Mesenchymal stem cell (in vitro differentiated cells and primary cell): ENCODE data around the gene ALDH3A2.

ENCODE experiments used
- DNase-seq: peaks from one replicate; pipeline ENCODE4 v3.0.0-alpha.2; 2013
- H2AFZ ChIP-seq: one replicate; pipeline ENCODE4 v1.6.1; 2013; ENCODE audit warnings: low read depth, mild to moderate bottlenecking, control low read depth, inconsistent platforms, low read length, moderate library complexity
- H2AK5ac ChIP-seq: 2 replicates; pipeline ENCODE4 v1.6.1; 2013; ENCODE audit warnings: low read length, moderate library complexity, mild to moderate bottlenecking, inconsistent platforms; ENCODE audit not compliant: severe bottlenecking
- H2BK120ac ChIP-seq: one replicate; pipeline ENCODE4 v1.6.1; 2013; ENCODE audit warnings: low read depth, mild to moderate bottlenecking, inconsistent platforms, low read length, moderate library complexity
- H2BK12ac ChIP-seq, 2 experiments: one replicate each; pipeline ENCODE4 v1.6.1; 2013; ENCODE audit warnings: inconsistent platforms in 2 of 2, low read length in 2 of 2, mild to moderate bottlenecking in 2 of 2, moderate library complexity in 2 of 2, control low read depth in 1 of 2
- H2BK15ac ChIP-seq: one replicate; pipeline ENCODE4 v1.6.1; 2013; ENCODE audit warnings: mild to moderate bottlenecking, low read depth, inconsistent platforms; ENCODE audit not compliant: poor library complexity, severe bottlenecking
- H2BK5ac ChIP-seq: 2 replicates; pipeline ENCODE4 v1.6.1; 2013; ENCODE audit warnings: low read depth, mild to moderate bottlenecking, low read length, control low read depth, inconsistent platforms; ENCODE audit not compliant: poor library complexity, severe bottlenecking
- H3K14ac ChIP-seq, 2 experiments: one replicate each; pipeline ENCODE4 v1.6.1; 2013; ENCODE audit warnings: inconsistent platforms in 2 of 2, low read length in 2 of 2, control low read depth in 1 of 2, mild to moderate bottlenecking in 1 of 2, moderate library complexity in 1 of 2
- H3K18ac ChIP-seq, 2 experiments: one replicate each; pipeline ENCODE4 v1.6.1; 2013; ENCODE audit warnings: inconsistent platforms in 2 of 2, low read length in 2 of 2, control low read depth in 1 of 2, low read depth in 1 of 2, mild to moderate bottlenecking in 1 of 2
- H3K23ac ChIP-seq, 2 experiments: one replicate each; pipeline ENCODE4 v1.6.1; 2013; ENCODE audit warnings: inconsistent platforms in 2 of 2, low read length in 2 of 2, mild to moderate bottlenecking in 2 of 2, moderate library complexity in 2 of 2, control low read depth in 1 of 2
- H3K27ac ChIP-seq: 2 replicates; pipeline ENCODE4 v1.5.1; 2013; ENCODE audit warnings: mild to moderate bottlenecking, moderate library complexity, low read length, control low read depth, inconsistent platforms; ENCODE audit not compliant: poor library complexity, severe bottlenecking
- H3K27me3 ChIP-seq, 2 experiments: 2 replicates each; pipeline versions ENCODE4 v1.6.1 to v1.7.0; 2013; ENCODE audit warnings: low read length in 2 of 2, mild to moderate bottlenecking in 2 of 2, moderate library complexity in 2 of 2, control low read depth in 1 of 2, inconsistent platforms in 1 of 2; ENCODE audit not compliant: control insufficient read depth in 1 of 2, insufficient read depth in 1 of 2
- H3K36me3 ChIP-seq, 2 experiments: 2 replicates each; pipeline versions ENCODE4 v1.6.1 to v1.7.0; 2013; ENCODE audit warnings: low read length in 2 of 2, control low read depth in 1 of 2, inconsistent platforms in 1 of 2, low read depth in 1 of 2, mild to moderate bottlenecking in 1 of 2; ENCODE audit not compliant: insufficient read depth in 2 of 2, control insufficient read depth in 1 of 2
- H3K4ac ChIP-seq, 2 experiments: one replicate each; pipeline ENCODE4 v1.6.1; 2013; ENCODE audit warnings: inconsistent platforms in 2 of 2, low read length in 2 of 2, mild to moderate bottlenecking in 2 of 2, moderate library complexity in 2 of 2, control low read depth in 1 of 2, low read depth in 1 of 2
- H3K4me1 ChIP-seq: 2 replicates; pipeline ENCODE4 v1.6.1; 2013; ENCODE audit warnings: low read depth, low read length, control low read depth; ENCODE audit not compliant: control insufficient read depth, insufficient read depth
- H3K4me2 ChIP-seq: 2 replicates; pipeline ENCODE4 v1.6.1; 2013; ENCODE audit warnings: low read length, mild to moderate bottlenecking, inconsistent platforms; ENCODE audit not compliant: poor library complexity, severe bottlenecking
- H3K4me3 ChIP-seq, 2 experiments: 2 replicates each; pipeline versions ENCODE4 v1.5.1 to v1.7.0; 2013; ENCODE audit warnings: low read length in 2 of 2, mild to moderate bottlenecking in 2 of 2, control low read depth in 1 of 2, low read depth in 1 of 2; ENCODE audit not compliant: insufficient read depth in 1 of 2
- H3K79me1 ChIP-seq: replicated peaks from 2 replicates; pipeline ENCODE4 v1.6.1; 2013; ENCODE audit warnings: mild to moderate bottlenecking, control low read depth, low read length, inconsistent platforms; ENCODE audit not compliant: poor library complexity, severe bottlenecking
- H3K9ac ChIP-seq: 2 replicates; pipeline ENCODE4 v1.7.0; 2013; ENCODE audit warnings: mild to moderate bottlenecking, low read length, moderate library complexity
- H3K9me3 ChIP-seq: 2 replicates; pipeline ENCODE4 v1.7.0; 2013; ENCODE audit warnings: mild to moderate bottlenecking, low read length; ENCODE audit not compliant: control insufficient read depth
- H4K8ac ChIP-seq: one replicate; pipeline ENCODE4 v1.6.1; 2013; ENCODE audit warnings: inconsistent platforms, mild to moderate bottlenecking, low read length, moderate library complexity
- H4K91ac ChIP-seq: one replicate; pipeline ENCODE4 v1.6.1; 2013; ENCODE audit warnings: mild to moderate bottlenecking, low read length, inconsistent platforms
- WGBS: methylation state at CpG from one replicate; pipeline ENCODE4 v1.1.7; 2013; ENCODE audit warnings: mixed read lengths; 5-methylcytosine and 5-hydroxymethylcytosine counted together

Gene ALDH3A2

GRCh38 chr17:19654896-19655295 is 6.3 kb downstream of the ALDH3A2 start:
- no peak overlapping the region for H3K18ac ChIP-seq
- no peaks in the 10 kb centered on the region for H3K4me1 ChIP-seq
- no peaks in the 10 kb centered on the region for H3K9me3 ChIP-seq
- H2AFZ ChIP-seq = no peak overlapping the region
- H3K27ac ChIP-seq = no peak overlapping the region
- no peak overlapping the region for H4K91ac ChIP-seq
- no peak overlapping the region for H3K14ac ChIP-seq
- peaks cover 23% of the 10 kb centered on the region for H3K79me1 ChIP-seq
- H3K4ac ChIP-seq = no peak overlapping the region
- no peak overlapping the region for H2BK120ac ChIP-seq
- no peak overlapping the region for H3K4me3 ChIP-seq
- no peak overlapping the region for H3K9ac ChIP-seq
- peaks cover 19 to 37% of the 10 kb centered on the region in 2 experiments for H3K36me3 ChIP-seq
- H3K27me3 ChIP-seq = no peaks in the 10 kb centered on the region
- H4K8ac ChIP-seq = no peak overlapping the region
- no peak overlapping the region for H2BK5ac ChIP-seq
- H2AK5ac ChIP-seq = no peak overlapping the region
- H3K23ac ChIP-seq = no peak overlapping the region
- WGBS = 100% methylated on average over 3 of the region's 4 CpGs
- H2BK15ac ChIP-seq = no peak overlapping the region
- H3K4me2 ChIP-seq = no peak overlapping the region
- no peak overlapping the region for H2BK12ac ChIP-seq
- no peak for DNase-seq

- H3K4me2 ChIP-seq = no peak overlapping the region
- H3K27ac ChIP-seq = no peak overlapping the region
- H3K4me1 ChIP-seq = no peaks in the 10 kb centered on the region
- no peak overlapping the region for H4K91ac ChIP-seq
- H2BK15ac ChIP-seq = no peak overlapping the region
- no peak overlapping the region for H2AK5ac ChIP-seq
- H3K4ac ChIP-seq = no peak overlapping the region
- no peak overlapping the region for H2BK120ac ChIP-seq
- no peak overlapping the region for H4K8ac ChIP-seq
- H3K27me3 ChIP-seq = no peaks in the 10 kb centered on the region
- no peak overlapping the region for H3K4me3 ChIP-seq
- 98% methylated on average over 4 of the region's 4 CpGs for whole genome bisulfite sequencing
- H2BK5ac ChIP-seq = no peak overlapping the region
- no peaks in the 10 kb centered on the region for H3K9me3 ChIP-seq
- no peak overlapping the region for H2AFZ ChIP-seq
- H3K18ac ChIP-seq = no peak overlapping the region
- H2BK12ac ChIP-seq = no peak overlapping the region
- no peak overlapping the region for H3K9ac ChIP-seq
- H3K79me1 ChIP-seq = peaks cover 22% of the 10 kb centered on the region
- no peak overlapping the region for H3K14ac ChIP-seq
- no peak overlapping the region for H3K23ac ChIP-seq
- H3K36me3 ChIP-seq = peaks cover 19 to 47% of the 10 kb centered on the region in 2 experiments
- no peak for DNase-seq
Observed at GRCh38 chr17:19656336-19656735, 7.8 kb downstream of the ALDH3A2 start.

DNA sequence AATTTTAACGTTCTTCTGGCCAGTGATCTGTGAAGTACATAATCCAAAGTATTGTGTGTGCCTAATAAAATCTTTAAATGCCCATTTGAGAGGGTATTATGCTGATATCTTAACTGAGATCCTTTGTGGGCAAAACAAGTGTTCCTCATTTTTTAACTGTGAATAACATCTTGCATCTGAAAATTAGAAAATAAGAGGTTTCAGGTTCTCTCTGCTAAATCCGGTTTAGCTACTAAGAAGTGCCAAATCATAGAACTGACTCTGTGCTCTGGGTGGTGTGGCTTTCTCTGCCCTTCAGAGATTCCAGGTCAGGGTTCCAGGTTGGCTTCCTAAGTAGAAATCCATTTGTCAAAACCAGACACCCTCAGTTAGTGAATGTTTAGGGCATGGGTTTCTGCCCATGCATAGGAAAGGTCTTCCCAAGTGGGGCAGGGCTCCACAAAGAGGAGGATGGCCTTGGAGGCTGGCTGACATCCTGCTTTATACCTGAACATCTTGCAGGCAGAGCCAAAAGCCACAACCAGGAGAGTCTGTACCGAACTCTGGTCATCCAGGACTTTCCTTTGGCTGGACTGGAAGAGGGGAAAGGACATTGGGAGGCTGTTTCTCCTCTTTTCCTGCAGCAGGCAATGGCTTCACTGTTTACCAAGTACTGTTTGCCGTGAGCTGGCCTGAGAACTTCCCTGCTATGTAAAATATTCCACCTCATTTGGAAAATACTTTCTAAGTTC is 8.5 kb downstream of the ALDH3A2 start:
- Histone ChIP-seq H3K4me3 (no peak overlapping the region), H3K14ac (no peak overlapping the region), H2AK5ac (no peak overlapping the region), H4K8ac (no peak overlapping the region), H3K4me1 (no peaks in the 10 kb centered on the region), H2BK120ac (no peak overlapping the region), H3K4me2 (no peak overlapping the region), H2BK15ac (no peak overlapping the region), H3K9me3 (no peaks in the 10 kb centered on the region), H4K91ac (no peak overlapping the region), H3K36me3 (peaks cover 19 to 53% of the 10 kb centered on the region in 2 experiments), H2BK5ac (no peak overlapping the region), H2AFZ (no peak overlapping the region), H3K23ac (no peak overlapping the region), H3K9ac (no peak overlapping the region), H3K79me1 (peaks cover 19% of the 10 kb centered on the region), H3K27me3 (no peaks in the 10 kb centered on the region), H3K4ac (no peak overlapping the region), H3K18ac (no peak overlapping the region), H3K27ac (no peak overlapping the region), H2BK12ac (no peak overlapping the region)
- no peak for DNase-seq
- 96% methylated on average over 3 of the region's 4 CpGs for WGBS

GRCh38 chr17:19659366-19660177 is 11.0 kb downstream of the ALDH3A2 start:
- H3K4me2 ChIP-seq = no peak overlapping the region
- peaks cover 12% of the 10 kb centered on the region for H3K79me1 ChIP-seq
- no peak overlapping the region for H2BK15ac ChIP-seq
- no peak overlapping the region for H3K4me3 ChIP-seq
- no peak overlapping the region for H2AFZ ChIP-seq
- 99% methylated on average over 7 of the region's 7 CpGs for WGBS
- H2BK120ac ChIP-seq = no peak overlapping the region
- no peak overlapping the region for H2BK12ac ChIP-seq
- H3K9ac ChIP-seq = no peak overlapping the region
- no peak overlapping the region for H3K27ac ChIP-seq
- no peaks in the 10 kb centered on the region for H3K27me3 ChIP-seq
- H3K9me3 ChIP-seq = no peaks in the 10 kb centered on the region
- H4K91ac ChIP-seq = no peak overlapping the region
- no peaks in the 10 kb centered on the region for H3K4me1 ChIP-seq
- H3K14ac ChIP-seq = no peak overlapping the region
- H2AK5ac ChIP-seq = no peak overlapping the region
- no peak overlapping the region for H3K4ac ChIP-seq
- no peak overlapping the region for H4K8ac ChIP-seq
- H2BK5ac ChIP-seq = no peak overlapping the region
- H3K18ac ChIP-seq = no peak overlapping the region
- no peak overlapping the region for H3K23ac ChIP-seq
- no peak for DNase-seq
- peaks cover 8 to 70% of the 10 kb centered on the region in 2 experiments for H3K36me3 ChIP-seq
